Posterior cingulate gyrus (tissue), 11 donors: ENCODE data around the gene MT2A.

Experiments
- DNase-seq, 10 donors: peaks; one replicate each; pipeline versions ENCODE4 v3.0.0 to v3.0.0-alpha.2; 2020 to 2021; ENCODE audit warnings: mixed read lengths in 3 of 10
- intact Hi-C: fragments of 100-400 bp; cut with DNase I; formaldehyde crosslinking; loops from one replicate; pipeline ENCODE4 v1.15.1; 2023

The MT2A gene

DNA sequence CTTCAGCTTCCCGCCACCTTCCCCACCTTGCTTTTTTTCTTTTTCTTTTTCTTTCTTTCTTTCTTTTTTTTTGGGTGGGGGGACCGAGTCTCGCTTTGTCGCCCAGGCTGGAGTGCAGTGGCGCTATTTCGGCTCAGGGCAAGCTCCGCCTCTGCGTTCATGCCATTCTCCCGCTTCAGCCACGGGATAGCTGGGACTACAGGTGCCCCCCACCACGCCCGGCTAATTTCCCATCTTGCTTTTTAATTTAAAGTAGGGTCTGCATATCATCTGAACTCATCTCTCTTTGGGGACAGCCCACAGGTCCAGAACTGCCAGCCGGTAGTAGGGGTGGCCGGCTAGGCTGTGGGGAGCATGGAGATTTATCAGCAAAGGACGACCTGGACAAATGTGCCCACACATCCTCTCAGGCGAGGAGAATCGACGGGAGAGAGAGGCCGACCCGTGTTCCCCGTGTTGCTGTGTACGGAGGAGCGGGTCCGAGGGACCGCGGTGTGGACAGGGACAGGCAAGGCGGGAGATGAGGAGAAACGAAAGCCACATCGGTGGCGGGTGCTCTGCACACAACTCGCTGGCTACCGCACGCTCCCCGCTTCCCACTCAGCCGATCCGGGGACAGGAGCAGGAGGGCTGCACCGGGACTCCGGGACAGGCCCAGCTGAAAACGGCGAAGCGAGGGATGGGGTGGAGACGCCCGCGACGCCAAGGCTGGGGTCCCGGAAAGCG lies 26.5 kb downstream of the MT2A start:
- intact Hi-C loops = no loop called here
- no peak for DNase-seq

DNA sequence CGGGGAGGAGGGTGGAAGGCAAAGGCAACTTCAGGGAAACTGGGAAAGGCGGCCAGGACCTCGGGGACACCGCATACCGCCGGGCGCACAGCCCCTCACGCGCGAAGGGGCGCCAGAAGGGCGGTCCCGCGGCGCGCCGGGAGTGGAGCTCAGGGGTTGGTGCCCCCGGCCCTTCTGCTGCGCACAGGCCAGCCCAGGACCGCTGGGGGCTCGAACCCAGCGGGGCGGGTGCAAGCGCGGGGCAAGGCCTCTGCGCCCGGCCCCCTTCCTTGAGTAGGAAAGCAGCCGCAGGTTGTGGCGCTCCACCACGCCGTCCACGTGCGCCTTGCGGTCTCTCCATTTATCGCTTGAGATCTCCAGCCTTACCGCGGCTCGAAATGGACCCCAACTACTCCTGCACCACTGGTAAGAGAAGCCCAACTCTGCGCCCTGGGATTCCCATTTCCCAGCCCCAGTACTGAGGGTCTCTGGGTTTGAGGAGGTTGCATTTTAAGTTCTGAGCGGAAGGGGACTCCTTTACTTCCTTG lies 27.1 kb downstream of the MT2A start:
- no peak for DNase-seq
- intact Hi-C loops = no loop called here

DNA sequence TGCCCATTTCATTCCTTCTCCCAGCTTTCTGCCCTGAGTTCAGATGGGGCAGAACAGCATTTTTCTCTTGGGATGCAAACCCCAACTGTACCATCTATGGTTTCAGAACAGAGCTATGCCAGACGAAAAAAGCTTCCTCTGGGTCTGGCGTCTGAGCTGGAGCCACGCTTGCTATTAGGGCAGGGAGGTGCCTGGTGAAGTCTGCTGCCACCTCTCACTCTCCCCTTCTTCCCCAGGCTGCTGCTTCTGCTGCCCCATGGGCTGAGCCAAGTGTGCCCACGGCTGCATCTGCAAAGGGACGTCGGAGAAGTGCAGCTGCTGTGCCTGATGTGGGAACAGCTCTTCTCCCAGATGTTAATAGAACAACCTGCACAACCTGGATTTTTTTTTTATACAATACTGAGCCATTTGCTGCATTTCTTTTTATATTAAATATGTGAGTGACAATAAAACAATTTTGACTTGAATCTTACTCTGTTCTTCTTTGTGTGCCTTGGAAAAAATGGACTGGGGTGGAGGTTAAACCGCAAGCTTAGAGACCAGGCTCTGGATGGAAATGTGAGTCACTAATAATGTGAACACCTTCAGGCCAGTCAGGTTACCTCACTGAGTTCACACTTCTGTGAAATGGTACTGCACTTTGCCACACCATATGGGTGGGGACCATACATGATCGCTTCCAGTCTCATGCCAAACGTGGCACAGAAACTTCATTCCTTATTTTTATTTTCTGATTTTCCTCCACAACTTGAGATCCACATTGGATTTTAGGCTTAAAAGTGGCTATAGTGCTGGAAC lies 28.4 kb downstream of the MT2A start:
- DNase-seq = no peak
- intact Hi-C loops = no loop called here

DNA sequence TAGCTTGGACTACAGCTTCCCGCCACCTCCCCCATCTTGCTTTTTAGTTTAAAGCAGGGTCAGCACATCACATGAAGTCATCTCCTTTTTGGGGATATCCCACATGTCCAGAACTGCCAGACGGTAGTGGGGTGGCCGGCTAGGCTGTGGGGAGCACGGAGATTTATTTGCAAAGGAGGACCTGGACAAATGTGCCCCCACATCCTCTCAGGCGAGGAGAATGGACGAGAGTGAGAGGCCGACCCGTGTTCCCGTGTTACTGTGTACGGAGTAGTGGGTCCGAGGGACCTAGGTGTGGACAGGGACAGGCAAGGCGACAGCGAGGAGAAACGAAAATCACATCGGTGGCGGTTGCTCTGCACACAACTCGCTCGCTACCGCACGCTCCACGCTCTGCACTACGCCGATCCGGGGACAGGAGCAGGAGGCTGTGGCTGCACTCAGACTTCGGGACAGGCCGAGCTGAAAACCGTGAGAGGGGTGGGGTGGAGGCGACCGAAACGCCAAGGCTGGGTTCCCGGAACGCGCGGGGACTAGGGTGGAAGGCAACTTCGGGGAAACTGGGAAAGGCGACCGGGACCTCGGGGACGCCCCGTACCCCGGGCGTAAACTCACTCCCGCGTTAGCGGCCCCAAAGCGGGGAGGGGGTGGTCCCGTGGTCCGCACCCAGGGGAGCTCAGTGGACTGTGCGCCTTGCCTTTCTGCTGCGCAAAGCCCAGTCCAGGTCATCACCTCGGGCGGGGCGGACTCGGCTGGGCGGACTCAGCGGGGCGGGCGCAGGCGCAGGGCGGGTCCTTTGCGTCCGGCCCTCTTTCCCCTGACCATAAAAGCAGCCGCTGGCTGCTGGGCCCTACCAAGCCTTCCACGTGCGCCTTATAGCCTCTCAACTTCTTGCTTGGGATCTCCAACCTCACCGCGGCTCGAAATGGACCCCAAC lies 29.7 kb downstream of the MT2A start, which contains the start of gene MT1A:
MT1A (plus strand) TSS at position 853 of the 937 bp plus-strand sequence; CDS start at position 926, 73 bp downstream.
- intact Hi-C loops = no loop called here
- peak in 2 of 10 donors; percentile 31 to 89 for DNase-seq

DNA sequence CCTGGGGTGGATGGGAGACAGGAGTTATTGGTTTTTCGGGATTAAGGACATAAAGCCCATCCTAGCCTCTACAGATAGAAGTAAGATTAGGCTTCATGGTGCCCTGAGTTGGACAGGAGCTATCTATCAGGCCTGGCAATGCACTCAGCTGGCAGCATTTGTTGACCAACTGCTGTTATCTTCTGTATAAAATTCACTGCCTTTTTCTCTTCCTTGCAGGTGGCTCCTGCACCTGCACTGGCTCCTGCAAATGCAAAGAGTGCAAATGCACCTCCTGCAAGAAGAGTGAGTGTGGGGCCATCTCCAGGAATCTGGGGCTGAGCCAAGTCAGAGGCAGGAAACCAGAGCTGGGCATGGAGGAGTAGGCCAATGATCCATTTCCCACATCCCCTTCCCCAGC lies 30.7 kb downstream of the MT2A start:
- DNase-seq = no peak
- intact Hi-C loops = no loop called here

DNA sequence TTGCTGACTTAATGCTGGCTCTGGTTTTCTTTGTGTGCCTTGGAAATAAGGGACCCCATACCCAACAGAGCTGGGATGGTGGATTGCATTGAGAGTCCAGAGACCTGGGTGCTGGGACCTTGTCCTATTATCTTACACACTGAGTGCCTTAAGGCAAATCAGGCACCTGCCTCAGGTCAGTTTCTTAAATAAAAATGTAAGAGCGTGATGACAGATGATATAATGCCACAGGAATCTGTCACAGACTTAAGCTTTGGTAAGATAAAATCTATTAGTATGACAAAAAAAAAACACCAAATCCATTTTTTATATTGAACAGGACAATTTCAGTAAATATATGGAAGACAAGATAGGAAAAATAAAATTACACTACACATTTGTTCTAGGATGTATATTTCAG lies 31.7 kb downstream of the MT2A start:
- intact Hi-C loops = no loop called here
- DNase-seq = no peak

DNA sequence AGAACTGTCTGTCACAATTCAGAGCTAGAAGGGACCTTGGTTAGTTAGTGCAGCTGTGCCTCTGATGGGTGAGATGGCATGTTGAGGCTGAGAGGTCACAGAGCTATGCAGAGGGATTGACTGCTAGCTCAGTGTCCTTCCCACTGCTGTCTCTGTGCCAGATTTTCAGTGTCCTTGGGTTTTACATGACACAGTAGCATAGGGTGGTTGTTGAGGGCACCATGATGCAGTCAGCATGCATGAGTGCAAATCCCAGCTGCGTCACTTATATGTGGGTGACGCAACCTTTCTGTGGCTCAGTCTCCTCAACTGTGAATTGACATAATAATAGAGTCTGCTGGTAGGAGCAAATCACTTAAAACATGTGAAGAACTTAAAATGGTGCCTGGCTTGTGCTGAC lies 32.8 kb downstream of the MT2A start:
- intact Hi-C loops = no loop called here
- DNase-seq = no peak

DNA sequence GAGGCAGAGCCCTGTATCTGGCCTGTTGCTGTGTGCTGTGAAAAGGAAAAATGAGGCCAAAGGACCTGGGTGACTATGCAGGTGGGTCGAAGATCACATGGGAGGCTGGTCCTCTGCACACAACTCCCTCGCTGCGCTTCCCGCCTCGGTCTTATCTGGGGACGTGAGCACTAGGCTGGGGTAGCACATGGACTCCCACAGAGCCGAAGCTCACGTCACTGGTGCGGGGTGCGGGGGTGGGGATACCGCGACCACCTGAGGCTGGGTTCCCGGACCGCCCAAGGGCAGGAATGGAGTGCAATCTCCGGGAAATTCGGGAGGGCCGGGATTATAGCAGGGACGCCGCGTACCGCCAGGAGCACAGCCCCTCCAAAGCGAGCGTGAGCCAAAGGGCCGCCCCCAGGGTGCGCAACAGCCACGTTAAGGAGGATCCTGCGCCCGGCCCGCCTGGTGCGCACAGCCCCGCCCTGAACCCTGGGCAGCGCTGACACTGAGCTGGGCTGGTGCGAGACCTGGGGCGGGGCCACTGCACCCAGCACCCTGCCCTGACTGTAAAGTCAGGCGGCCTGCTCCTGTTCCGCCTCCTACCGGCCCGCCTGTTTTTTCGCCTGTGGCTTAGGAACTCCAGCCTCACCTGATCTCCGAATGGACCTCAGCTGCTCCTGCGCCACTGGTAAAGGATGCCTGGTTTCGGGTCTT lies 34.8 kb downstream of the MT2A start:
- no peak for DNase-seq

DNA sequence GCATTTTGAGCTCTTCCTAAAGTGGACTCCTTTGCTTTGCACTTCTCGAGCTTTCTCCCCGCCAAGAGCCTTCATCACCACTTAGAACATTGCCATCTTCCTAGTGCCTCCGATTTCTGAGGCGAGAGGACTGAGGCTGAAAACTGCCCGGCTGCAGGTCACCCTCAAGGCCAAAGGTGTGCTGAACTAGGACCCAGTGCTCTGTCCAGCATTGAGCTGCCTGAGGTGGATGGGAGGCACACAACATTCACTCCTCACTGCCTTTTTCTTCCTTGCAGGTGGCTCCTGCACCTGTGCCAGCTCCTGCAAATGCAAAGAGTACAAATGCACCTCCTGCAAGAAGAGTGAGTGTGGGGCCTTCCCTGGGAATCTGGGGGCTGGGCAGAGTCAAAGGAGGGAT lies 35.4 kb downstream of the MT2A start:
- intact Hi-C loops = no loop called here
- no peak for DNase-seq

More for the DNA sequence above, 34.8 kb downstream of the MT2A start:
- intact Hi-C loops = no loop called here

DNA sequence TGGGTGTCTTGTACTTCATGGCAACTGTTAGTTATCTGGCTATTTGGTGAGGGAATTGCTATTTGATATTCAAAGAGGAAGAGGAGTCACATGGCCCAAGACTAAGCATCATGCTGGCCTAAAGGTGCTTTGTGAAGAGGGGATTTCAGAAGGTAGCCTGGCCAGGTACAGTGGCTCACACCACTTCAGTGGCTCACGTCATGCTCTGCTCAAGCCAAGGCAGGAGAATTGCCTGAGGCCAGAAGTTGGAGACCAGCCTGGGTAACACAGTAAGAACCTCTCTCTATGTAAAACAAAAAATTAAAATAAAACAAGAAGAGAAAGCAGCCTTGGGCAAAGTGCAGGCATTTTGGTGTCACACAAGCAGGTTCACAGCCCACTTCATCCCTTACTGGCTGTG lies 36.9 kb downstream of the MT2A start:
- intact Hi-C loops = no loop called here
- DNase-seq = no peak

DNA sequence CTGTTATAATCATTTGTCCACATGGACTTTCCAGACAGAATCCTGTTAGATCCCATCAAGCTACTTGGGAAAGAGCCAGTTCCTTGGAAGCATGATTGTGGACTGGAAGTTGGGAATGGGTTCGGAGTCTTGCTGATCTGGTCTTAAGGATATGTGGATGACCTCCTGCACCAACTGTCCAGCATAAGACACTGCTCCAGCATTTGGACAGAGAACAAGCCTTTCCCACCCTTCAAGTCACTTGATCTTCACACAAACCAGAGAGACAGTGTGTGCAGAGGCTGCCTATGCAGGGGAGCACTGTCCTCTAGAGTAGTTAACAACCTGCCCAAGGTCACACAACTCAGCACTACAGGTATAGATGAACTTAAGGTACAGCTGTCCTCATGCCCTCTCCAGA lies 37.5 kb downstream of the MT2A start:
- intact Hi-C loops = no loop called here

DNA sequence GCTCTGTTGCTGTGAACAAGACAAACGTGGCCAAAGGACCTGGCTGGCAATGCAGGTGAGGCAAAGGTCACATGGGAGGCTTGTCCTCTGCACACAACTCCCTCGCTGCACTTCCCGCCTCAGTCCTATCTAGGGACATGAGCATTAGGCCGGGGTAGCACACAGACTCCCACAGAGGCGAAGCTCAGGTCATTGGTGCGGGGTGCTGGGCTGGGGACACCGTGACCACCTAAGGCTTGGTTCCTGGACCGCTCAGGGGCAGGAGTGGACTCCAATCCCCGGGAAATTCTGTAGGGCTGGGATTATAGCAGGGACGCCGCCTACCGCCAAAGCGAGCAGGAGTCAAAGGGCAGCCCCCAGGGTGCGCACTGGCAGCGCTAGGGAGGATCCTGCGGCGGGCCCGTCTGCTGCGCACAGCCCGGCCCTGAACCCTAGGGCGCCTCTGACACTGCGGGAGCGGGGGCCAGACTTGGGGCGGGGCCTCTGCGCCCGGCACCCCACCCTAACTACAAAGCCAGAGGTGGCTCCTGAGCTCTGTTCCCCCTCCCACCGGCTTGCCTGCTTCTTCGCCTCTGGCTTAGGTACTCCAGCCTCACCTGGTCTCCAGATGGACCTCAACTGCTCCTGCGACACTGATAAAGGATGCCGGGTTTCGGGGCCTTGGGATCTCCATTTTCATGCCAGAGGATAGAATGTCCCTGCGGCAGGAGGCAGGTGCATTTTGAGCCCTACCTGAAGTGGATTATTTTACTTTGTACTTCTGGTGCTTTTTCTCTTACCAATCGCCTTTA lies 39.5 kb downstream of the MT2A start:
- intact Hi-C loops = no loop called here
- DNase-seq = no peak

More for the DNA sequence above, 37.5 kb downstream of the MT2A start:
- no peak for DNase-seq

DNA sequence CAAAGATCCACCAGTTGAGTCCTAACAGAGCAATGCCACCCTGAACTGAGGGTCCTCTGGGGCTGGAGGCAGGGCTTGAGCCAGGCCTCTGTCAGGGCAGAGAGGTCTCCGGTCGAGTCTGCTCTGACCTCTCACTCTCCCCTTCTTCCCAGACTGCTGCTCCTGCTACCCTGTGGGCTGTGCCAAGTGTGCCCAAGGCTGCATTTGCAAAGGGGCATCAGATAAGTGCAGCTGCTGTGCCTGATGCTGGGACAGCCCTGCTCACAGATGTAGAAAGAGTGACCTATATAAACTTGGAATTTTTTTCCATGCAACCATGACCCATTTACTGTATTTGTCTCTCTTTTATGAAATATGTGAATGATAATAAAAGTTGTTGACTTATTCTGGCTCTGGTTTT lies 40.9 kb downstream of the MT2A start:
- no peak for DNase-seq

DNA sequence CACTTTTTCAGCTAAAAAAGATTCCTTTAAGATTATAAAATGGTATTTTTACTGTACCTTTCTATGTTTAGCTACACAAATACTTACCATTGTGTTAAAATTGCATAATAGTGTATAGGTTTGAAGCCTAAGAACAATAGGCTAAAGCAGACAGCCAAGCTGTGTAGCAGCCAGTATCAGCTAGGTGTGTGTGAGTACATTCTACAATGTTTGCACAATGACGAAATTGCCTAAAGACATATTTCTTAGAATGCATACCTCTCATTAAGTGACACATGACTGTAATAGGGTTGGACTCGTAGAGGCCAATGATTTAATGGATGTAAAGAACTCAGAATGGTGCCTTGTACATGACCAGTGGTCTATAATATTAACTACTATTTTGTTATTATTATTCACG lies 41.4 kb downstream of the MT2A start:
- intact Hi-C loops = no loop called here
- no peak for DNase-seq

More for the DNA sequence above, 40.9 kb downstream of the MT2A start:
- intact Hi-C loops = no loop called here

DNA sequence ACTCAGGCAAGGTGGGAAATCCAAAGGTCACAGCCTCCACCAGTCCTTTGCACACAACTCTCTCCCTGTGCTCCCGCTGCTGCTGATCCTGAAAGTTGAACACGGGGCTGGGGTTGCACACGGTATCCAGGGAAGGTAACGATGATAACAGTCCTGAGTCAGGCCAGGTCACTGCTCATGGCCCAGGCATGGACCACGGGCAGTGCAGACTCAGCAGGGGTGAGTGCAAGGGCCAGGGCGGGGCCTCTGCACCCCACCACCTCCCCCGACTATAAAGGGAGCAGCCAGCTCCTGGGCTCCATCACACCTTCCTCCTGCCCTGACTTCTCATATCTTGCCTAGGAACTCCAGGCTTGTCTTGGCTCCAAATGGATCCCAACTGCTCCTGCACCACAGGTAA lies 43.2 kb downstream of the MT2A start, which contains the start of gene MT1B:
MT1B (plus strand) TSS at position 301 of the 400 bp plus-strand sequence; CDS start at position 369, 68 bp downstream.
- DNase-seq = no peak

DNA sequence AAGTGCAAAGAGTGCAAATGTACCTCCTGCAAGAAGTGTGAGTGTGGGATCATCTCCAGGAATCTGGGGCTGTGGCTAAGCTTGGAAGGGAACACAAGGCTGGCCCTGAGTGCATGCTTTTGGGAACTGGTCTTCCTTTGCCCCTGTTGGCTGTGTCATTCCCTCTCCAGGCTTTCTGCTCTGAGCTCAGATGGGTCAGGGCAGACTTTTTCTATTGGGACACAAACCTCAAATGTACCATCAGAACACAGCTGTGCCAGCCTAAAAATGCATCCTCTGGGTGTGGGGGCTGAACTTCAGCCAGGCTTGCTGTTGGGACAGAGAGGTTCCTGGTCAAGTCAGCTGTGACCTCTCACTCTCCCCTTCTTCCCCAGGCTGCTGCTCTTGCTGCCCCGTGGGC lies 44.2 kb downstream of the MT2A start:
- DNase-seq = no peak
- intact Hi-C loops = no loop called here

More for the DNA sequence above, 43.2 kb downstream of the MT2A start, which contains the start of gene MT1B:
- intact Hi-C loops = no loop called here

DNA sequence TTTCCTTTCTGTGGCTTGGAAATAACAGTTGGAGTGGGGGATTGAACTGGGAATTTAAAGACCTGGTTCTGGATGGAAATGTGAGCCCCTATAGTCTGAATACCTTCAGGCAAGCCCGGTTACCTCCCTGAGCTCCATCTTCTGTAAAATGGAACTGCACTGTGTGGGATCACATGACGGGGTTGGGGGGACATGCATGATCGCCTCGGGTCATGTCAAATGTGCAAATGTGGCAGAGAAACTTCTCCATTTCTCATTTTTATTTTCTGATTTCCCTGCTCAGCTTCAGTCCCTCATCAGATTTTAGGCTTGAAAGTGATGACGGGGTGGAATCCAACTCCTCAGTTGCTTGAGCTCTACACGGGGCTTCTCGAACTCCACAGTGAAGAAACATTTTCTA lies 44.8 kb downstream of the MT2A start:
- intact Hi-C loops = no loop called here
- DNase-seq = no peak

DNA sequence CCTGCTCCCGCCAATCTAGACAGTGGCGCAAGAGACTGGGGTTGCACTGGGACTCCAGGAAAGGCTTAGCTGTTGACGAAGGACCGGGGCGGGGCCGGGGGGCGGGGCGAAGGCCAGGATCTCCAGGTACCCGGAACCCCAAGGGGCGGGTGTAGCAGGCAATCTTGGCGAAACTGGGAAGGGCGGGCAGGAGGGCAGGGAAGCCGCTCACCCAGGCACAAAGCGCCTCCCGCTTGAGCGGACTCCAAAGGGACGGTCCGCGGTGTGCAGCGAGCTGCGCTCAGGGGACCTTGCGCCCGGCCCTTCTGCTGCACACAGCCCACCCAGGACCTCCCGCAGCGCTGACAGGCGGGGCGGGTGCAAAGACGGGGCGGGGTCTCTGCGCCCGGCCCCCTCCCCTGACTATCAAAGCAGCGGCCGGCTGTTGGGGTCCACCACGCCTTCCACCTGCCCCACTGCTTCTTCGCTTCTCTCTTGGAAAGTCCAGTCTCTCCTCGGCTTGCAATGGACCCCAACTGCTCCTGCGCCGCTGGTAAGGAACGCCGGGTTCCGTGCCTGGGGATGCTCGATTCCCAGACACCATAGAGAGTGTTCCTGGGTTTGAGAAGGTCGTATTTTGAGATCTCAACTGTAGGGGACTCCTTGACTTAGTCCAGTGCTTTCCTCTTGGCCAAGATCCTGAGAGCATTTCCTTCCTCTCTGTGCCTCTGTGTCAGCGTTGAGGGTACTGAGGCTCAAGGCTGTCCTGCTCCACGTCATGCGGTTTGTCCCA lies 49.4 kb downstream of the MT2A start, which contains the start of gene MT1F:
MT1F (plus strand) TSS at position 405 of the 772 bp plus-strand sequence; CDS start at position 505, 100 bp downstream.
- intact Hi-C loops = no loop called here
- DNase-seq = peak in 7 of 10 donors; percentile 28 to 83 (median 40)
